Muscle layer of colon (tissue), 2 donors: ENCODE data around the gene NTF3.
A peak's percentile ranks its signal among the peaks of the same experiment; 100 is the strongest.

Source experiments
- H3K27ac ChIP-seq: one replicate; pipeline ENCODE4 v1.7.0; 2013; ENCODE audit warnings: low read depth, mild to moderate bottlenecking, low read length, moderate library complexity
- H3K27me3 ChIP-seq, 2 donors: one replicate each; pipeline ENCODE4 v1.7.0; 2013; ENCODE audit warnings: low read length in 2 of 2, mild to moderate bottlenecking in 2 of 2; ENCODE audit not compliant: insufficient read depth in 2 of 2, control insufficient read depth in 1 of 2
- H3K36me3 ChIP-seq: one replicate; pipeline ENCODE4 v1.7.0; 2013; ENCODE audit warnings: mild to moderate bottlenecking, low read length; ENCODE audit not compliant: insufficient read depth
- H3K4me1 ChIP-seq: one replicate; pipeline ENCODE4 v1.7.0; 2013; ENCODE audit warnings: mild to moderate bottlenecking, low read length; ENCODE audit not compliant: insufficient read depth
- H3K4me3 ChIP-seq, 2 donors: one replicate each; pipeline ENCODE4 v1.7.0; 2013; ENCODE audit warnings: low read length in 2 of 2, low read depth in 1 of 2, mild to moderate bottlenecking in 1 of 2, moderate library complexity in 1 of 2
- H3K9ac ChIP-seq: one replicate; pipeline ENCODE4 v1.7.0; 2013; ENCODE audit warnings: low read length
- H3K9me3 ChIP-seq: one replicate; pipeline ENCODE4 v1.7.0; 2013; ENCODE audit warnings: mild to moderate bottlenecking, low read length
- donor health status: abdominal sarcoma.
- donor health status: Adenocarcinoma of cecum.

NTF3 gene

GRCh38 chr12:5403411-5403810 lies 28.5 kb upstream of the NTF3 start:
- Histone ChIP-seq H3K4me3 (no peak overlapping the region), H3K4me1 (peaks cover 6% of the 10 kb centered on the region), H3K27ac (no peak overlapping the region), H3K27me3 (no peaks in the 10 kb centered on the region), H3K36me3 (no peaks in the 10 kb centered on the region), H3K9me3 (no peaks in the 10 kb centered on the region), H3K9ac (no peak overlapping the region)

DNA sequence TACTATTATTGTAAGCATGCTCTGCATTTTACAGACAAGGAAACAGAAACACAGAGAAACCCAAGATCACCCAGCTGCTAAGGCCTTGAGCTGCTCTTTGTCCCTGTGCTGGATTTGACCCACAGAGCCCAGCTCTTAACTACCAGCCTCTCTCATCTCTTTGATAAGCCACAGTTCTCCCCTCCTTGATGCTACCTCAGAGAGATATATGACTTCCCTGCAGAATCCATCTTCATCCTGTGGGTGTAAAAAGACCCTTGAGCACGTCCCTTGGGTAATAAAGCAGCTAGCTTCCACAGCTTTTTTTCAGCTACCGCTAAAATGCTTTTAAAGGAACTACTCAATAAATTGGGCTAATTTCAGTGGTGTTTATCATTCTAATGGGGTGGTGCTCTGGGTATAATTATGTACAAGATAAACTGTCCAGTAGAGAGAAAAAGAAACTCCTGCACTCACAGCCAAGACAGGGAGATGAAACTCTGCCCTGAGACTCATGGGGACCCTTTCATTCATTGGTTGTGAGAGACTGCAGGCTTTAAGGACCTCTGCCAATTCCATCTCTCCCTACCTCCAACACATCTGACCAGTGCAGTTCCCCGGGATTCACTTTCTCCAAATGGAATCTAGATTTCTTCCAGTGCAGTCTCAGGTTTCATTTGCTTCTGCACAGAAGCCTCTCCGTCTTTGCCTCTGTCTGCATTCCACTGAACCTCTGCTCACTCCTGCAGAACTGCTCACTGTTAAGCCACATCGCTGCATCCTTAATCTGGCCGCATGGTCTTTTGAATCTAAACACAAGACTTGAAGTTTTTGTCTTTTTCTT lies 24.7 kb upstream of the NTF3 start:
- Histone ChIP-seq H3K27ac (no peak overlapping the region), H3K9me3 (no peaks in the 10 kb centered on the region), H3K4me3 (no peak overlapping the region), H3K4me1 (peaks cover 6% of the 10 kb centered on the region), H3K36me3 (no peaks in the 10 kb centered on the region), H3K27me3 (no peaks in the 10 kb centered on the region), H3K9ac (no peak overlapping the region)

DNA sequence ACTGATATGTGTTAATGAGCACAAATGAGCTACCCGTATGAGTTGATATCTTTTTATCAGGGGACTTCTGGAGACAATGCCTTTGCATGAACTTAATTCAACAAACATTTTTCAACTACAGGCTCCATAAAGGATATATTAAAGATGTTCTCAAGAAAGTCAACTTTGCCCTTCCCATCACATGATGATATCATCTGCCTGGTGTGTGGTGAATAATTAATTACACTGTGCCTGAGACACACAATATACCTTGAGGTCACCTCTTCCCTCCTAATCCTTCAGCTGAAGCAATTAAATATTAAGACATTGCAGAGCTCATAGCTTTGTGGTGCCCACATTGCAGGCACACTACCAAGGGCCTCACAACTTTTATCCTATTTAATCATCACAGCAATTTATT lies 22.3 kb upstream of the NTF3 start:
- H3K9ac ChIP-seq: no peak overlapping the region
- H3K27me3 ChIP-seq: no peaks in the 10 kb centered on the region
- peaks cover 6% of the 10 kb centered on the region for H3K4me1 ChIP-seq
- no peaks in the 10 kb centered on the region for H3K9me3 ChIP-seq
- H3K27ac ChIP-seq: no peak overlapping the region
- no peaks in the 10 kb centered on the region for H3K36me3 ChIP-seq
- H3K4me3 ChIP-seq: no peak overlapping the region

DNA sequence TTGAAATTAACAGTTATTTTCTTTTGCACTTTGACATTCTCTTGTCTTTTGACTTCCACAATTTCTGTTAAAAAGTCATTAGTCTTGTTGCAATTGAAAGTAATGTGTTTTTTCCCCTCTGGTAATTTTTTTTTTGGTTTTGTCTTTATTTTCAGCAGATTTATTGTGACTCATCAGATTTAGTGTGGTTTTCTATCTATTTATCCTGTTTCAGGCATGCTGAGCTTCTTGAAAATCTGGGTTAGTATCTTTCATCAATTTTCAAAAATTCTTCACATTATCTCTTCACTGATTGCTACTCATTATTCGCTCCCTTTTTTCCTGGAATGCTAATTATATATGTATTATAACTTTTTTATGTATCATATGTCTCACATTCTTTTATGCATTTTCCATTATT lies 15.3 kb upstream of the NTF3 start:
- H3K9ac ChIP-seq: no peak overlapping the region
- H3K36me3 ChIP-seq: no peaks in the 10 kb centered on the region

DNA sequence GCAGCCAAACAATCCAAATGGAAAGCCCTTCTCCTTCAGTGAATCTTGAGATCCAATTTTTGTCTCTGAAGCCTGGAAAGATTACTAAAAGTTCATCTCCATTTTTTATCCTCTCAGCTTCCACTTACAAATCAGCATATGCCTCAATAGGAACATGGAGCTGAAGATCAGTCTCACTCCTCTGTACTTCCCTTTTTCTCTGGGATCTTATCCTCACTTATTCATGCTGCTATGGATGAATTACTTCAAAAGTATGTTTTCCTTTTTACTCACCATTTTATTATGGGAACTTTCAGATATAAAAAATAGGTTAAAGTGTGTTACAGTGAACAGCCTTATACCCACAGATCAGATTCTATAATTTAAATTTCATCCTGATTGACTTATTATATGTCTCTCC lies 14.4 kb upstream of the NTF3 start:
- Histone ChIP-seq H3K9ac (no peak overlapping the region), H3K9me3 (no peaks in the 10 kb centered on the region), H3K4me3 (no peak overlapping the region), H3K36me3 (no peaks in the 10 kb centered on the region), H3K27ac (no peak overlapping the region), H3K4me1 (no peaks in the 10 kb centered on the region), H3K27me3 (no peaks in the 10 kb centered on the region)

More for the DNA sequence above, 15.3 kb upstream of the NTF3 start:
- no peak overlapping the region for H3K27ac ChIP-seq
- no peak overlapping the region for H3K4me3 ChIP-seq
- no peaks in the 10 kb centered on the region for H3K27me3 ChIP-seq
- no peaks in the 10 kb centered on the region for H3K9me3 ChIP-seq
- no peaks in the 10 kb centered on the region for H3K4me1 ChIP-seq

- H3K9me3 ChIP-seq: no peaks in the 10 kb centered on the region
- H3K4me3 ChIP-seq: no peak overlapping the region
- H3K9ac ChIP-seq: no peak overlapping the region
- H3K27me3 ChIP-seq: peaks cover 38 to 40% of the 10 kb centered on the region in 2 donors
- peaks cover 20% of the 10 kb centered on the region for H3K4me1 ChIP-seq
- no peaks in the 10 kb centered on the region for H3K36me3 ChIP-seq
- H3K27ac ChIP-seq: no peak overlapping the region
Observed at GRCh38 chr12:5428332-5429221, 3.3 kb upstream of the NTF3 start.

GRCh38 chr12:5429741-5430557 lies 2.0 kb upstream of the NTF3 start:
- Histone ChIP-seq H3K27ac (no peak overlapping the region), H3K9ac (no peak overlapping the region), H3K9me3 (no peaks in the 10 kb centered on the region), H3K4me1 (peaks cover 20% of the 10 kb centered on the region), H3K27me3 (peaks cover 46% of the 10 kb centered on the region in 2 donors), H3K36me3 (no peaks in the 10 kb centered on the region), H3K4me3 (no peak overlapping the region)

GRCh38 chr12:5430641-5431603 lies 986 bp upstream of the NTF3 start:
- peaks cover 46 to 48% of the 10 kb centered on the region in 2 donors for H3K27me3 ChIP-seq
- H3K4me1 ChIP-seq: peaks cover 20% of the 10 kb centered on the region
- no peaks in the 10 kb centered on the region for H3K36me3 ChIP-seq
- peak overlapping the region; percentile 27 to 45 for H3K4me3 ChIP-seq
- H3K9ac ChIP-seq: no peak overlapping the region
- no peak overlapping the region for H3K27ac ChIP-seq
- H3K9me3 ChIP-seq: no peaks in the 10 kb centered on the region

DNA sequence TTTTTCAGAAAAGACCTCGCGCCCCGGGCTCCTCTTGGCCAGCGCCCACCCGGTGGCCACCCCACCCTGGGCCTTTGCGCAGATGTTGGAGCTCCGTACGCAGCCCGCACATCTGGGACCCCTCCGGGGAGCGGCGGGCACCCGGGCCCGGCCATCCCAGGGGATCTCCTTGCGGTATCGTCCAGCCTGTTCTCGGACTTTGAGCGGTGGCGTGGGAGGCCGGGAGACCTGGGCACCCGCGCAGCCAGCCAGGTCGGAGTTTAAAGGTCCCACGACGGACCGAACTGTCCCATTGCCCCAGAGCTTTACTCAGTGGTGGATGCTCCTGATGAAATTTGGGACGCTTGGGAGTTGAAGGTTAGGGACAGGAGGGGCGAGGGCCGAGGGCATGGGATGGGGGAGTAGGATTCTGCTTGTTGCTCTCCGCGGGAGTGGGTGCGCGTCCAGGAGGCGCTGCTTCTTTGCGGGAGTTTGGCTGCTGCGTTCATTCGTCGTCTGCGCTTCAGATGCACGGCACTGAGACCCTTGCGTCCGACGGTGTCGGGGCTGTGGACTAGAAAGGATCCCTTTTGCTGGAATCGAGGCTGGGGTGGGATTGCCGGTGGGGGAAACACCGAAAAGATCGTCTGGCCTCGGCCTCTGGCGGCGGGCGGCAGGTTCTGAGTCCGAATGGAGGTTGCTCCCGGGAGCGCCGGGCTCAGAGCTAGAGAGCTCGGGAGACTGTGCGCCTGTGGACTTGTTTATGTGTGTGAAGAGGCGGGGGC lies 1.4 kb downstream of the NTF3 start:
- peaks cover 46 to 47% of the 10 kb centered on the region in 2 donors for H3K27me3 ChIP-seq

More for the DNA sequence above, 1.4 kb downstream of the NTF3 start:
- H3K4me3 ChIP-seq: peak overlapping the region; percentile 43 to 45
- no peak overlapping the region for H3K9ac ChIP-seq
- H3K36me3 ChIP-seq: no peaks in the 10 kb centered on the region
- no peaks in the 10 kb centered on the region for H3K9me3 ChIP-seq
- H3K4me1 ChIP-seq: peaks cover 20% of the 10 kb centered on the region
- no peak overlapping the region for H3K27ac ChIP-seq
